ENCODE data around the gene TSPAN14. TPM values are rescaled to one million over a fixed set of nuclear protein-coding genes. Genes with fewer than 3 reads are reported as not detected.
A peak's percentile ranks its signal among the peaks of the same experiment; 100 is the strongest.

Gene TSPAN14
- total and polyA plus RNA-seq, 10 of the 15 experiments (the other 5 are each of a cell fraction or from before 2014, with no cell fraction given), result 2.5 to 31.7 (median 17.9) TPM

GRCh38 chr10:80535671-80536360 is 81.7 kb downstream of the TSPAN14 start (continued):
- TF ChIP-seq ZBTB40 (IDR thresholded peaks at IDR 0.05; ENCODE audit: borderline replicate concordance) (peak; percentile 18; the same call in 1 of the 2 replicates), SIN3A (IDR thresholded peaks at IDR 0.05; ENCODE audit: low read depth, low read length) (no peak), NFIC (IDR thresholded peaks at IDR 0.05; ENCODE audit: low read depth, low read length) (no peak), HCFC1 (IDR thresholded peaks at IDR 0.05; ENCODE audit: low read length) (no peak), BMI1 (IDR thresholded peaks at IDR 0.05; ENCODE audit: borderline replicate concordance) (no peak), DPF2 (IDR thresholded peaks at IDR 0.05) (0 out of 2 replicates have a peak, but pooled peaks have one; percentile 30), POLR2A (IDR thresholded peaks at IDR 0.05; ENCODE audit: low read depth, low read length) (peak; percentile 93), NBN (IDR thresholded peaks at IDR 0.05) (0 out of 2 replicates have a peak, but pooled peaks have one; percentile 23), NFYA (IDR thresholded peaks at IDR 0.05; ENCODE audit: borderline replicate concordance, low read depth, low read length) (no peak), CBX5 (IDR thresholded peaks at IDR 0.05; ENCODE audit: low read depth) (no peak), POU2F2 (IDR thresholded peaks at IDR 0.05; ENCODE audit: borderline replicate concordance, low read depth, low read length) (no peak), TCF12 (IDR thresholded peaks at IDR 0.05; ENCODE audit: low read depth, low read length) (no peak), RCOR1 (conservative IDR thresholded peaks at IDR 0.05; ENCODE audit: low read depth, low read length) (no peak)
- TF ChIP-seq, protein P1, sequence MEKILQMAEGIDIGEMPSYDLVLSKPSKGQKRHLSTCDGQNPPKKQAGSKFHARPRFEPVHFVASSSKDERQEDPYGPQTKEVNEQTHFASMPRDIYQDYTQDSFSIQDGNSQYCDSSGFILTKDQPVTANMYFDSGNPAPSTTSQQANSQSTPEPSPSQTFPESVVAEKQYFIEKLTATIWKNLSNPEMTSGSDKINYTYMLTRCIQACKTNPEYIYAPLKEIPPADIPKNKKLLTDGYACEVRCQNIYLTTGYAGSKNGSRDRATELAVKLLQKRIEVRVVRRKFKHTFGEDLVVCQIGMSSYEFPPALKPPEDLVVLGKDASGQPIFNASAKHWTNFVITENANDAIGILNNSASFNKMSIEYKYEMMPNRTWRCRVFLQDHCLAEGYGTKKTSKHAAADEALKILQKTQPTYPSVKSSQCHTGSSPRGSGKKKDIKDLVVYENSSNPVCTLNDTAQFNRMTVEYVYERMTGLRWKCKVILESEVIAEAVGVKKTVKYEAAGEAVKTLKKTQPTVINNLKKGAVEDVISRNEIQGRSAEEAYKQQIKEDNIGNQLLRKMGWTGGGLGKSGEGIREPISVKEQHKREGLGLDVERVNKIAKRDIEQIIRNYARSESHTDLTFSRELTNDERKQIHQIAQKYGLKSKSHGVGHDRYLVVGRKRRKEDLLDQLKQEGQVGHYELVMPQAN (conservative IDR thresholded peaks at IDR 0.05), result 0 out of 2 replicates have a peak, but pooled peaks have one; percentile 30
- TF ChIP-seq, protein P2, sequence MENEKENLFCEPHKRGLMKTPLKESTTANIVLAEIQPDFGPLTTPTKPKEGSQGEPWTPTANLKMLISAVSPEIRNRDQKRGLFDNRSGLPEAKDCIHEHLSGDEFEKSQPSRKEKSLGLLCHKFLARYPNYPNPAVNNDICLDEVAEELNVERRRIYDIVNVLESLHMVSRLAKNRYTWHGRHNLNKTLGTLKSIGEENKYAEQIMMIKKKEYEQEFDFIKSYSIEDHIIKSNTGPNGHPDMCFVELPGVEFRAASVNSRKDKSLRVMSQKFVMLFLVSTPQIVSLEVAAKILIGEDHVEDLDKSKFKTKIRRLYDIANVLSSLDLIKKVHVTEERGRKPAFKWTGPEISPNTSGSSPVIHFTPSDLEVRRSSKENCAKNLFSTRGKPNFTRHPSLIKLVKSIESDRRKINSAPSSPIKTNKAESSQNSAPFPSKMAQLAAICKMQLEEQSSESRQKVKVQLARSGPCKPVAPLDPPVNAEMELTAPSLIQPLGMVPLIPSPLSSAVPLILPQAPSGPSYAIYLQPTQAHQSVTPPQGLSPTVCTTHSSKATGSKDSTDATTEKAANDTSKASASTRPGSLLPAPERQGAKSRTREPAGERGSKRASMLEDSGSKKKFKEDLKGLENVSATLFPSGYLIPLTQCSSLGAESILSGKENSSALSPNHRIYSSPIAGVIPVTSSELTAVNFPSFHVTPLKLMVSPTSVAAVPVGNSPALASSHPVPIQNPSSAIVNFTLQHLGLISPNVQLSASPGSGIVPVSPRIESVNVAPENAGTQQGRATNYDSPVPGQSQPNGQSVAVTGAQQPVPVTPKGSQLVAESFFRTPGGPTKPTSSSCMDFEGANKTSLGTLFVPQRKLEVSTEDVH (IDR thresholded peaks at IDR 0.05; ENCODE audit: low read depth, partially characterized antibody), result no peak
